HUES6 (cell line): ENCODE measurements around the gene RCC1.
"Not testable (repeated sequence)": the region's sequence is repeated elsewhere in the genome, so short reads cannot be mapped to it uniquely, and the experiment has no call there.

Experiments
- H3K27ac ChIP-seq: 2 replicates; pipeline ENCODE4 v1.7.0; 2013; ENCODE audit warnings: low read depth, mild to moderate bottlenecking, low read length, inconsistent platforms
- H3K27me3 ChIP-seq: 2 replicates; pipeline ENCODE4 v1.6.1; 2013; ENCODE audit warnings: low read length; ENCODE audit not compliant: control insufficient read depth, insufficient read depth
- H3K36me3 ChIP-seq: 2 replicates; pipeline ENCODE4 v1.6.1; 2013; ENCODE audit warnings: low read length; ENCODE audit not compliant: control insufficient read depth, insufficient read depth
- H3K4me1 ChIP-seq: 2 replicates; pipeline ENCODE4 v1.6.1; 2013; ENCODE audit warnings: low read length; ENCODE audit not compliant: control insufficient read depth, insufficient read depth
- H3K4me3 ChIP-seq: 2 replicates; pipeline ENCODE4 v1.5.1; 2013; ENCODE audit warnings: low read depth, low read length
- H3K9ac ChIP-seq: one replicate; pipeline ENCODE4 v1.6.1; 2013; ENCODE audit warnings: mild to moderate bottlenecking, low read length
- H3K9me3 ChIP-seq: 2 replicates; pipeline ENCODE4 v1.6.1; 2013; ENCODE audit warnings: low read depth, low read length; ENCODE audit not compliant: control insufficient read depth, insufficient read depth

The RCC1 gene

DNA sequence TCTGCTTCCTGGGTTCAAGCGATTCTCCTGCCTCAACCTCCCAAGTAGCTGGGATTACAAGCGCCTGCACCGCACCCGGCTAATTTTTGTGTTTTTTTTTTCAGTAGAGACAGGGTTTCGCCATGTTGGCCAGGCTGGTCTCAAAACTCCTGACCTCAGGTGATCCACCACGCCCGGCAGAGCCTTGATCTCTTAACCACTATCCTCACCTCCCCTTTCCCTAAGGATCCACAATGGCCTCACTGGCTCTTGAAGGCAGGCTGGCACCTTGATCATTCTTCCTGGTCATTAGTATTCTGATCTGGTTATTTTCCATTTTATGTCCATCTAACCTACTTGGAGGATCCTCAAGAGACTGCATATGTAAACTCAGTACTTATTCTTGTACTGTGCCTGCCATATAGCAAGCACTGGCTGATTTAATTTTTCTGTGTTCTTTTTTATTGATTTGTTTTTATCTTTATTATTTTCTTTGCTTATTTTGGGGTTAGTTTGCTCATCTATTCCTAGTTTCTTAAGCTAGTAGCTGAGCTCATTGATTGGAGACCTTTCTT lies 6.3 kb downstream of the RCC1 start:
- H3K27ac ChIP-seq, result no peak overlapping the region
- H3K4me3 ChIP-seq, result no peak overlapping the region
- H3K27me3 ChIP-seq, result no peaks in the 10 kb centered on the region
- H3K9me3 ChIP-seq, result no peaks in the 10 kb centered on the region
- peaks cover 19% of the 10 kb centered on the region for H3K4me1 ChIP-seq
- H3K9ac ChIP-seq, result no peak overlapping the region
- peaks cover 61% of the 10 kb centered on the region for H3K36me3 ChIP-seq

DNA sequence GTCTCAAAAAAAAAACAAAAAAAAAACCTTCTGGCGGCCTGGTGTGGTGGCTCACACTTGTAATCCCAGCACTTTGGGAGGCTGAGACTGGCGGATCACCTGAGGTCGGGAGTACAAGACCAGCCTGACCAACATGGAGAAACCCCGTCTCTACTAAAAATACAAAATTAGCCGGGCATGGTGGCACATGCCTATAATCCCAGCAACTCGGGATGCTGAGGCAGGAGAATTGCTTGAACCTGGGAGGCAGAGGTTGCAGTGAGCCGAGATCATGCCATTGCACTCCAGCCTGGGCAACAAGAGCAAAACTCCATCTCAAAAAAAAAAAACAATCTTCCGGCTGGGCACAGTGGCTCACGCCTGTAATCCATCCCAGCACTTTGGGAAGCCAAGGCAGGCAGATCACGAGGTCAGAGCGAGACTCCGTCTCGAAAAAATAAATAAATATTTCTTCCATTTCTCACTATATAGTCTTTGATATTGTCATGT lies 8.6 kb downstream of the RCC1 start:
- not testable (repeated sequence) for H3K9ac ChIP-seq, H3K27me3 ChIP-seq, H3K4me3 ChIP-seq, H3K27ac ChIP-seq, H3K9me3 ChIP-seq
- peaks cover 38% of the 10 kb centered on the region for H3K36me3 ChIP-seq
- peaks cover 15% of the 10 kb centered on the region for H3K4me1 ChIP-seq

DNA sequence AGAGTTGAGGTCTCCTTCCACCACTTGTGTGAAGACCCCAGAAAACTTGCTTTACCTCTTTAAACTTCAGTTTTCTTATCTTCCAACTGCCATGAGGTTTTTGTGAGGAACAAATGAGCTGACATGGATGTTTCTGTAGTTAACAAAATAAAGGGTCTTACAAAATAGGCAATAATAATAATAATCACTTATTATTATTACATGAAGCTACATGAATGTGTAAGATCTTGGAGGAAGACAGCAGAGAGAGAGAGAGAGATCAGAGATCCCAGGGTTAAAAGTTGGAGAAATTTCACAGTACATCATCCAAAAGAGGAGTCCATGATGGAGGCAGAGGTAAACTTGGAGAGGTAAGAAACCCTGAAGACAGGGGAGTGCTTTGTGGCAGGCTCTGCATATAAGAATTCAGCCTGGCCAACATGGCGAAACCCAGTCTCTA lies 10.7 kb downstream of the RCC1 start:
- no peak overlapping the region for H3K4me3 ChIP-seq
- H3K27ac ChIP-seq, result no peak overlapping the region
- H3K4me1 ChIP-seq, result peaks cover 22% of the 10 kb centered on the region
- H3K36me3 ChIP-seq, result peaks cover 29% of the 10 kb centered on the region
- H3K9ac ChIP-seq, result no peak overlapping the region
- H3K27me3 ChIP-seq, result no peaks in the 10 kb centered on the region
- H3K9me3 ChIP-seq, result no peaks in the 10 kb centered on the region

DNA sequence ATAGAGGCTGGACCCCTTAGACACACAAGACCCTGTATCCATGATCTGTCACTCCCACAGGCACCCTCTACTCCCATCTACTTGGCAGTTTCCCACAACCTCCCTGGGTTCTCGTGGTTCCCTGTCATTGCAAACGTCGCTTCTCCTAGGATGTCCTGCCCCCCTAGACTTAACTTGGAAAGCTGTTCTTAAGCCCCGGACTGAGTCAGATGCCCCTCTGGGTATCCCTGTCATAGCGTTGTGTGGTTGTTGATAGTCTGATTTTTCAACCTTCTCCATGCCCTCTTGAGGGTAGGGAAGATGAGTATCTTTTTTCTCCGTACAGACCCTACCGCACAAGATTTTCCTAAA lies 11.8 kb downstream of the RCC1 start:
- H3K4me3 ChIP-seq, result peak overlapping the region; percentile 75
- peaks cover 21% of the 10 kb centered on the region for H3K36me3 ChIP-seq
- peaks cover 30% of the 10 kb centered on the region for H3K4me1 ChIP-seq
- H3K27ac ChIP-seq, result no peak overlapping the region; the same call in 1 of the 2 replicates
- no peaks in the 10 kb centered on the region for H3K27me3 ChIP-seq
- H3K9me3 ChIP-seq, result no peaks in the 10 kb centered on the region
- peak overlapping the region; percentile 98 for H3K9ac ChIP-seq

DNA sequence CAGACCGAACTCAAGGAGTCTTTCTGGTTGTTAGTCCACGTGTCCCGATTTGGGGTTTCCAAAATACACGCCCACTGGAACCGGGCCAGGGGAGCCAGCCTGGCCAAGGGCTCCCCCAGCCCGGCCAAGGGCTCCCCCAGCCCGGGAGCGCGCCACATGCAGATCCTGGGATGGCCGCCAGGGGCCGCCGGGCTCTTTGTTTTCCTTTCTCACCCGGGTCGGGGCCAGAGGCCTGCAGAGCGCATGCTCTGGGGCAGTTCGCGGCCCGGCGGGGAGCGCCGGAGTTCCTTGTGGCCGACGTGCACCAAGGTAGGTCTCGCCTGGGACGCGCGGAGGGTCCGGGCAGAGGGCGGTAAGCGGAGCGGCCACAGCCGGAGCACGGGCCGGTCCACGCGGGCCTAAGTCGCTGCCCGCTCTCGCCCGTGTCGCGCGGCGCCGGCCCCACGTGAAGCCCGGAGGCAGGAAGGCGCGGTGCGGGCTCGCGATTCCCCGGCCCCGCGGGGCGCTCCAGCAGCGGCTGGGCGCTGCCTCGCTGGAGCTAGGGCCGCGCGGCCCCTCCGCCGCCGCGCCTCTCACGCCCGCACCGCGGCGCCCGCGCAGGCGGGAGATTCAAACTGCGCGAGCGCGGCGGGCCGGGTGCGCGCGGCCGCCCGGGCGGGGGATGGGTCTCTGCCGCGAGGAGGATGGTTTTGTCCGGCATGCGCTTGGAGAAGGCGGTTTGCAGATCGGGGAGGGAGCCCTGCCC lies 12.3 kb downstream of the RCC1 start:
- Histone ChIP-seq H3K36me3 (peaks cover 16% of the 10 kb centered on the region), H3K4me3 (peak overlapping the region; percentile 75), H3K9ac (peak overlapping the region; percentile 98), H3K4me1 (peaks cover 30% of the 10 kb centered on the region), H3K27ac (peak overlapping the region; percentile 81; the same call in 1 of the 2 replicates), H3K27me3 (no peaks in the 10 kb centered on the region), H3K9me3 (no peaks in the 10 kb centered on the region)

DNA sequence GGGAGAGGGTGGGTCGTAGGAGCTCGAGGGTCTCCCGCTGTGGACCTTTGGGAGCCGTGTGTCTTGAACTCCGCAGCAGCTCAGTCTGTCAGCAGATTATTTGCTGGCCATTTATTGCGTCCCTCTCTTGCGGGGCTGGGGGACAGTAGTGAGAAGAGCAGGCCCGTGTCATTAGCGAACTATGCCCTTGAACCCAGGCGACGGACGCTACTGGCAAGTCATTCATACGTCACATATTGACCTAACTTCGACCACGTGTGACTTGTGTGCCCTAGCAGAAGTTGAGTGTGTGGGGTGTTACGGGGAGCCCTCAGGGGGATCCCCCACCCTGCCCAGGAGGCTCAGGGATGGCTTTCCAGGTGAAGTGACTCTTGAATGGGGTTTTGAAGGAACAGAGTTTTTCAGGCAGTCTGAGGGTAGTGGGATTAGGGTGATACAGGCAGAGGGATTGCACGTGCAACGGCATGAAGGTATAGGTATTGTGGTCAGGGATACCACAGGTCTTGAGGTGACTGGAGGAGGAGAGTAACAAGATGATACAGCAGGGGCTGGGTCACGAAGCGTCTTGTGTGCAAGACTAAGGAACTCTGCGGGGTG lies 13.0 kb downstream of the RCC1 start:
- H3K4me3 ChIP-seq, result peak overlapping the region; percentile 75
- H3K27me3 ChIP-seq, result no peaks in the 10 kb centered on the region
- no peaks in the 10 kb centered on the region for H3K9me3 ChIP-seq
- H3K36me3 ChIP-seq, result peaks cover 15% of the 10 kb centered on the region
- H3K27ac ChIP-seq, result peak overlapping the region; percentile 39; the same call in 1 of the 2 replicates
- peaks cover 34% of the 10 kb centered on the region for H3K4me1 ChIP-seq
- H3K9ac ChIP-seq, result peak overlapping the region; percentile 98

DNA sequence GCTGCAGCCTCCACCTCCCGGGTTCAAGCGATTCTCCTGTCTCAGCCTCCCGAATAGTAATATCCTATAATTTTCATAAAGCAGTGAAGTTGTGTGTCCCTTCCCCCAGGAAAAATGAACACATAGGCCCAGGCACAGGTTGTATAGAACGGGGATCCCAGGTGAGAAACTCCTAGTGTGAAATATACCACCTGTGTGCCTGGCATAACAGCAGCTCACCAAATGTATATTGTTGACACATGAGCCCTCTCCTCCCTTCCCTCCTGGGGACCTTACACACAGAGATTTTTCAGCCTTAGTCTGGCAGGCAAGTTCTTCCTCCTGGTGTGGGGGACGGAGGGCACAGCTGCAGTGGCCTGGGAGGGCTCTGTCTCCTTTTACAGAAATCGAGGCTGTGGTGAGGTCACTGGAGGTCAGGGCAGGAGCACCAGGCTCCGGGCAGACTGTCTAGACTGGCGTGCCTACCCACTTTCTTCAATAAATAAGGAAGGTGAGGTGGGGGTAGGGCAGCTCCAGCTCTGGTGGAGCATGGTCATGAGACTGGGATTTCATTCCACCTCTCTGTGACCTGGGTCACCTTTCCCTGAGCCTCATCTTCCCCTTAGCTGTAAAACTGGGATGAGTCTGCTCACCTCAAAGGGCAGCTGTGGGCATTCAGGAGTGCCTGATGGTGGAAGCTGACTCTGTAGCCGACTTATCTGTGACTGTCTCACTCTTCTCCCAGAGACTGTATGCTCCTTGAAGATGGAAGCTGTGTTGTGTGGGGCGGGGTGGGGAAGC lies 14.3 kb downstream of the RCC1 start:
- Histone ChIP-seq H3K4me1 (peaks cover 34% of the 10 kb centered on the region), H3K9ac (peak overlapping the region; percentile 32), H3K27me3 (no peaks in the 10 kb centered on the region), H3K27ac (no peak overlapping the region), H3K4me3 (peak overlapping the region; percentile 7; the same call in 1 of the 2 replicates), H3K36me3 (peaks cover 20% of the 10 kb centered on the region), H3K9me3 (no peaks in the 10 kb centered on the region)

DNA sequence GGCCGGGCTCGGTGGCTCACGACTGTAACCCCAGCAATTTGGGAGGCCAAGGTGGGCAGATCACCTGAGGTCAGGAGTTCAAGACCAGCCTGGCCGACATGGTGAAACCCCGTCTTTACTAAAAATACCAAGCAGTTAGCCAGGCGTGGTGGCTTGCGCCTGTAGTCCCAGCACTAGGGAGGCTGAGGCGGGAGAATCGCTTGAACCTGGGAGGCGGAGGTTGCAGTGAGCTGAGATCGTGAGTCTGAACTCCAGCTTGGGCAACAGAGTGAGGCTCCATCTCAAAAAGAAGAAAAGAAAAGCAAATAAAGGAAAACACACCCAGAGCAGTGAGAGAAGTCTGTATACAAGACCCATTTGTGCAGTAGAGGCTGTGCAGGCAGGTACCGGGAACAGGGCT lies 15.0 kb downstream of the RCC1 start:
- not testable (repeated sequence) for H3K4me3 ChIP-seq, H3K27ac ChIP-seq, H3K9ac ChIP-seq, H3K9me3 ChIP-seq, H3K27me3 ChIP-seq
- H3K4me1 ChIP-seq, result peaks cover 34% of the 10 kb centered on the region
- peaks cover 20% of the 10 kb centered on the region for H3K36me3 ChIP-seq

DNA sequence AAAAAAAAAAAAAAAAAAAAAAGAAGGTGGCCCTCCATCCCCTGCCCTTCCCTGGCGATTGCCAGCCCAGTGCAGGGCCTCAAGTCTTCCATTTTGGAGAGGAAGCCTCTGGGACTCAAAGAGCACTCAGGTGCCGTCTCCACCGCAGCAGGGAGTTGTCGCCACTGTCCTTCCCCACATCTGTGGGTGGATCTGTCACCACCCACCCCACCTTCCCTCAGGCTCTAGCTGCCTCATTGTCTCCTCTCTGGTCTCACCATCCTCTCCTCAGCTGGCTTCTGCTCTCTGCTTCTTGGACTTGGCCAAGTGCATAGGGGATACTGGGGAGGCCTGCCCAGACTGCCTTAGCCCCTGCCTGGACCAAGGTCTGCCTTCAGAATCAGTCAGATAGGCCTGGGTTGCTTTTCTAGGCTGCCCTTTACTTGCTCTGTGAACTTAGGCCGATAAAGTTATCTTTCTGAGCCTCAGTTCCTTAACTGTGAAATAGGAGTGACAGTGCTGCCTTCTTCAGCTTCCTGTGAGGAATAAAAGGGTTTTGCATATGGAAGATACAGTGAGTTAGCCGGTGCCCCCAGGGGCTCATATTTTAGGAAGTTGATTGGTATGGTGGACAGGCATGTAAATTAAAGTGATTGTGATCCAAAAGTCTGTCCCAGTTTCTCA lies 15.8 kb downstream of the RCC1 start:
- no peaks in the 10 kb centered on the region for H3K9me3 ChIP-seq
- H3K9ac ChIP-seq, result no peak overlapping the region
- no peak overlapping the region for H3K4me3 ChIP-seq
- peaks cover 34% of the 10 kb centered on the region for H3K4me1 ChIP-seq
- no peaks in the 10 kb centered on the region for H3K27me3 ChIP-seq
- peaks cover 20% of the 10 kb centered on the region for H3K36me3 ChIP-seq
- no peak overlapping the region for H3K27ac ChIP-seq

DNA sequence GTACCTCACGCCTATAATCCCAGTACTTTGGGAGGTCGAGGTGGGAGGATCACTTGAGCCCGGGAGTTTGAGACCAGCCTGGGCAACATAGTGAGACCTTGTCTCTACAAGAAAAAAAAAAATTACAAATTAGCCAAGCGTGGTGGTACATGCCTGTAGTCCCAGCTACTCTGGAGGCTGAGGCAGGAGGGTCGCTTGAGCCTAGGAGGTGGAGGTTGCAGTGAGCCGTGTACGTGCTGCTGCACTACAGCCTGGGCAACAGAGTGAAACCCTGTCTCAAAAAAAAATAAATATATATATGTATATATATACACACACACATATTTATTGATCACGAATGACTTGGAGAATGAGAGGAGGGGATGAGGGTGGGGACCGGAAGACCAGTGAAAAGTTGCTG lies 16.7 kb downstream of the RCC1 start:
- not testable (repeated sequence) for H3K27ac ChIP-seq, H3K9ac ChIP-seq, H3K4me3 ChIP-seq, H3K27me3 ChIP-seq, H3K9me3 ChIP-seq
- peaks cover 33% of the 10 kb centered on the region for H3K4me1 ChIP-seq
- H3K36me3 ChIP-seq, result peaks cover 26% of the 10 kb centered on the region
